Stomach (tissue), 4 donors: ENCODE data around the gene CARD11.

ENCODE experiments used
- CTCF ChIP-seq, 7 experiments: fragments of 450-650 bp in 4 of 7; fragments of 200-600 bp in 3 of 7; sonication (generic) in 3 of 7; IDR thresholded peaks; one replicate each; pipeline ENCODE4 v1.5.1; 2016 to 2019; ENCODE audit warnings: antibody characterized with exemption in 7 of 7, control low read depth in 2 of 7, mild to moderate bottlenecking in 1 of 7
- POLR2A ChIP-seq, 4 donors: fragments of 450-650 bp; IDR thresholded peaks; one replicate each; pipeline ENCODE4 v1.6.1; 2016; ENCODE audit warnings: antibody characterized with exemption in 4 of 4, control low read depth in 2 of 4, mild to moderate bottlenecking in 1 of 4, moderate library complexity in 1 of 4

GRCh38 chr7:2985866-2986265, 57.8 kb downstream of the CARD11 start:
- TF ChIP-seq POLR2A (IDR thresholded peaks at IDR 0.05) = no peak
- TF ChIP-seq CTCF (IDR thresholded peaks at IDR 0.05) = no peak
